GM12892 (cell line): ENCODE results near the gene TIPIN.

Experiments
- POLR2A ChIP-seq: IDR thresholded peaks from 2 replicates; pipeline ENCODE4 v1.6.1; 2011; ENCODE audit warnings: low read depth, low read length, control low read depth
- POLR2AphosphoS5 ChIP-seq: IDR thresholded peaks from 2 replicates; pipeline ENCODE4 v1.6.1; 2011; ENCODE audit warnings: low read depth, low read length, control low read depth
- TAF1 ChIP-seq: IDR thresholded peaks from 2 replicates; pipeline ENCODE4 v1.6.1; 2011; ENCODE audit warnings: low read depth, mild to moderate bottlenecking, control low read depth, low read length, borderline replicate concordance

- TF ChIP-seq POLR2AphosphoS5, result no peak
- no peak for TF ChIP-seq POLR2A
- TF ChIP-seq TAF1, result no peak
These were observed 67.8 kb downstream of the TIPIN start for GRCh38 chr15:66288551-66289185.
